A549 (cell line): ENCODE results near the gene SLC22A14. TPM values are rescaled to one million over a fixed set of nuclear protein-coding genes. Genes with fewer than 3 reads are reported as not detected.
A peak's percentile ranks its signal among the peaks of the same experiment; 100 is the strongest.

Experiments used
- ATAC-seq, 2 experiments: fragments of 200-7000 bp in 1 of 2; fragments of >200 bp in 1 of 2; cut with Nextera tagmentation in 1 of 2; cut with Tn5 transposase in 1 of 2; 3 replicates each; pipeline versions ENCODE4 v1.8.0 to v1.9.1; 2018 to 2020; ENCODE audit warnings: mild to moderate bottlenecking in 1 of 2, moderate library complexity in 1 of 2
- CTCF ChIA-PET: fragments of 300-600 bp; sonication (Branson Sonifier 250); formaldehyde crosslinking; extraction: SDS; loops from one replicate; lab custom pipeline; 2021; ENCODE audit warnings: antibody characterized with exemption, inconsistent platforms; lab: Yijun Ruan, JAX
- POLR2A ChIA-PET: fragments of 350-600 bp; formaldehyde crosslinking; extraction: SDS; loops from one replicate; lab custom pipeline; 2021; ENCODE audit warnings: antibody characterized with exemption, inconsistent platforms; lab: Yijun Ruan, JAX
- DNase-seq, 2 experiments: peaks; one replicate each; pipeline versions ENCODE4 v3.0.0 to v3.0.0-alpha.2; 2011 to 2016; ENCODE audit warnings: low read depth in 1 of 2, low spot score in 1 of 2
- FAIRE-seq: peaks from 2 replicates; lab custom pipeline; 2011; peaks lifted over from hg19 to GRCh38; lab: Jason Lieb, UNC
- H3K27ac ChIP-seq, 2 experiments: fragments of >200 bp; sonication (Bioruptor Twin); formaldehyde crosslinking; 3 replicates each; pipeline ENCODE4 v1.5.1; 2016 to 2017
- H3K4me1 ChIP-seq: fragments of >200 bp; sonication (Bioruptor Twin); formaldehyde crosslinking; 3 replicates; pipeline ENCODE4 v1.6.1; 2016
- H3K4me2 ChIP-seq: fragments of >200 bp; sonication (Bioruptor Twin); formaldehyde crosslinking; 3 replicates; pipeline ENCODE4 v1.6.1; 2016
- H3K4me3 ChIP-seq: fragments of >200 bp; sonication (Bioruptor Twin); formaldehyde crosslinking; 3 replicates; pipeline ENCODE4 v1.5.1; 2016
- H3K9me3 ChIP-seq: fragments of >200 bp; sonication (Bioruptor Twin); formaldehyde crosslinking; 3 replicates; pipeline ENCODE4 v1.6.1; 2016
- CEBPB ChIP-seq, 2 experiments: fragments of >200 bp in 1 of 2; sonication (Bioruptor Twin) in 1 of 2; formaldehyde crosslinking in 1 of 2; IDR thresholded peaks; 2 replicates each; pipeline ENCODE4 v1.6.1; 2012 to 2016
- CHD2 ChIP-seq: fragments of 150-350 bp; IDR thresholded peaks from 2 replicates; pipeline ENCODE4 v1.6.1; 2014; ENCODE audit warnings: low read length; ENCODE audit not compliant: partially characterized antibody
- CHD4 ChIP-seq: fragments of 200-600 bp; sonication (generic); IDR thresholded peaks from 2 replicates; pipeline ENCODE4 v1.6.1; 2016; ENCODE audit warnings: antibody characterized with exemption, mild to moderate bottlenecking, borderline replicate concordance
- EHMT2 ChIP-seq: fragments of 200-600 bp; sonication (generic); IDR thresholded peaks from 2 replicates; pipeline ENCODE4 v1.6.1; 2016; ENCODE audit warnings: antibody characterized with exemption, low read depth, mild to moderate bottlenecking, moderate library complexity
- FOSB ChIP-seq: fragments of 250-450 bp; sonication (Bioruptor Pico); IDR thresholded peaks from 2 replicates; pipeline ENCODE4 v1.5.0; 2020; ENCODE audit warnings: mild to moderate bottlenecking, moderate library complexity
- FOSL2 ChIP-seq, 2 experiments: fragments of 450-650 bp in 1 of 2; fragments of >200 bp in 1 of 2; sonication (Bioruptor Twin) in 1 of 2; formaldehyde crosslinking; IDR thresholded peaks; 2 replicates each; pipeline versions ENCODE4 v1.5.0 to v1.6.1; 2016 to 2020; ENCODE audit warnings: mild to moderate bottlenecking in 1 of 2, moderate library complexity in 1 of 2
- FOXS1 ChIP-seq: fragments of 250-450 bp; sonication (Bioruptor Pico); IDR thresholded peaks from 2 replicates; pipeline ENCODE4 v1.5.0; 2020; ENCODE audit warnings: mild to moderate bottlenecking, moderate library complexity
- GATA3 ChIP-seq: IDR thresholded peaks from 2 replicates; pipeline ENCODE4 v1.6.1; 2012; ENCODE audit warnings: borderline replicate concordance
- HDAC2 ChIP-seq: fragments of 200-600 bp; sonication (generic); IDR thresholded peaks from 2 replicates; pipeline ENCODE4 v1.6.1; 2016
- JUNB ChIP-seq: fragments of >200 bp; sonication (Bioruptor Twin); formaldehyde crosslinking; IDR thresholded peaks from 2 replicates; pipeline ENCODE4 v1.6.1; 2016
- KDM5A ChIP-seq: fragments of 200-600 bp; sonication (generic); IDR thresholded peaks from 2 replicates; pipeline ENCODE4 v1.6.1; 2016; ENCODE audit warnings: antibody characterized with exemption, mild to moderate bottlenecking
- NFE2L2 ChIP-seq: fragments of 150-350 bp; conservative IDR thresholded peaks from 2 replicates; pipeline ENCODE4 v1.6.1; 2014; ENCODE audit warnings: low read length
- NPAS2 ChIP-seq: fragments of 250-450 bp; sonication (Bioruptor Pico); IDR thresholded peaks from 2 replicates; pipeline ENCODE4 v1.8.0; 2022; ENCODE audit warnings: mild to moderate bottlenecking, moderate library complexity, borderline replicate concordance
- POLR2A ChIP-seq: IDR thresholded peaks from 2 replicates; pipeline ENCODE4 v1.6.1; 2012; ENCODE audit warnings: mild to moderate bottlenecking, low read length
- RAD21 ChIP-seq, 2 experiments: fragments of >200 bp in 1 of 2; sonication (Bioruptor Twin) in 1 of 2; formaldehyde crosslinking in 1 of 2; IDR thresholded peaks in 1 of 2; conservative IDR thresholded peaks in 1 of 2; 2 replicates in 1 of 2; 3 replicates in 1 of 2; pipeline ENCODE4 v1.6.1; 2012 to 2018; ENCODE audit warnings: inconsistent platforms in 1 of 2
- RNF2 ChIP-seq: fragments of 200-600 bp; sonication (generic); IDR thresholded peaks from 2 replicates; pipeline ENCODE4 v1.6.1; 2016; ENCODE audit warnings: low read depth, mild to moderate bottlenecking, antibody characterized with exemption, moderate library complexity, borderline replicate concordance
- SMC3 ChIP-seq: fragments of >200 bp; sonication (Bioruptor Twin); formaldehyde crosslinking; IDR thresholded peaks from 3 replicates; pipeline ENCODE4 v1.6.1; 2018; ENCODE audit warnings: inconsistent platforms
- TFCP2L1 ChIP-seq: fragments of 250-450 bp; sonication (Bioruptor Pico); IDR thresholded peaks from 2 replicates; pipeline ENCODE4 v1.5.0; 2021; ENCODE audit warnings: mild to moderate bottlenecking
- ZC3H11A ChIP-seq: fragments of 450-650 bp; IDR thresholded peaks from 2 replicates; pipeline ENCODE4 v1.6.1; 2014; ENCODE audit warnings: antibody characterized with exemption, mild to moderate bottlenecking
- ZFP36 ChIP-seq: fragments of 450-650 bp; IDR thresholded peaks from 2 replicates; pipeline ENCODE4 v1.6.1; 2014; ENCODE audit warnings: borderline replicate concordance; ENCODE audit not compliant: partially characterized antibody
- ZNF302 ChIP-seq: fragments of 250-450 bp; sonication (Bioruptor Pico); IDR thresholded peaks from 2 replicates; pipeline ENCODE4 v1.9.0; 2021; ENCODE audit warnings: inconsistent platforms, mild to moderate bottlenecking, moderate library complexity
- WGBS: methylation state at CpG from one replicate; pipeline ENCODE4 v1.1.6; 2017; ENCODE audit errors: missing lambda C conversion rate; 5-methylcytosine and 5-hydroxymethylcytosine counted together
- polyA plus RNA-seq, 4 experiments: library from polyadenylated mRNA; depleted of rRNA in 3 of 4; stranded (reverse); fragments of >200 nt; fragmentation: RNase III in 1 of 4; extraction: RNeasy Plus Mini Kit Qiagen cat#74134 plus additional on column Dnase treatment in 1 of 4; gene quantifications; 2 replicates in 3 of 4; 3 replicates in 1 of 4; pipeline ENCODE4 v1.2.3, GENCODE V29; 2011 to 2017
- TF ChIP-seq, protein P1 (sequence below): IDR thresholded peaks from 2 replicates; pipeline ENCODE4 v1.6.1; 2012; ENCODE audit warnings: low read depth, borderline replicate concordance
- TF ChIP-seq, protein P2 (sequence below): fragments of >200 bp; sonication (Bioruptor Twin); formaldehyde crosslinking; IDR thresholded peaks from 3 replicates; pipeline ENCODE4 v1.5.1; 2016
- TF ChIP-seq, protein P3 (sequence below): fragments of 450-650 bp; IDR thresholded peaks from 2 replicates; pipeline ENCODE4 v1.6.1; 2014; ENCODE audit warnings: antibody characterized with exemption
- TF ChIP-seq, protein P4 (sequence below): fragments of 150-350 bp; IDR thresholded peaks from 2 replicates; pipeline ENCODE4 v1.6.1; 2014; ENCODE audit warnings: low read depth, mild to moderate bottlenecking, low read length

The SLC22A14 gene
- polyA plus RNA-seq, 2 of the 4 experiments (the other 2 are of a cell fraction) = 0.04 TPM; not detected in 1

DNA sequence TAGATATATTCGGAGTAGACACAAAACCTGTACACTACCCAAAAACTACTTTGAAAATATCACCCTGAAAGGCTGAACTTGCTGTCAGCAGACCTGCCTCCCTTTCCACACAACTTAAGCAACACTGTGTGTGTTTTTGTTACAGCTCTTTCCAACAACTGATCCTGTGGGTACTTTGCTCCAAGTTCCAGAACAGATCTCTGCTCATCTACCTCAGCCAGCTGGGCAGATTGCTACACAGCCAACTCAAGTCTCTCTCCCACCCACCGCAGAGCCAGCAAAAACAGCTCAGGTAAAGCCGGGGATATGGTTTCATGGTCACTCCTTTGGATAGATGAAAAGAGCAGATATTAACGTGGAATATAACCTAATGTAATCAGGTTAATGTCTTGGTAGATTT is 36.2 kb upstream of the SLC22A14 start:
- Histone ChIP-seq H3K4me1 (peaks cover 19% of the 10 kb centered on the region), H3K27ac (no peak overlapping the region), H3K9me3 (no peaks in the 10 kb centered on the region), H3K4me2 (no peak overlapping the region), H3K4me3 (no peak overlapping the region)
- ChIA-PET CTCF (interaction anchor here (1.1 kb wide), 1 partner anchor 69 kb away, joined by 3 read pairs; no protein-coding TSS in a partner anchor), POLR2A (no interaction called here)
- FAIRE-seq = no peak
- no peak for ATAC-seq
- WGBS = 93% methylated on average over 4 of the region's 4 CpGs
- no peak for DNase-seq
- TF ChIP-seq FOXS1 (CRISPR knock-in tag) (no peak), KDM5A (no peak), NPAS2 (no peak), NFE2L2 (no peak), JUNB (no peak), FOSL2 (IDR thresholded peaks at IDR 0.05) (no peak), FOSL2 (CRISPR knock-in tag; IDR thresholded peaks at IDR 0.05) (no peak), GATA3 (no peak), HDAC2 (no peak), FOSB (no peak), CEBPB (IDR thresholded peaks at IDR 0.05) (no peak)
- TF ChIP-seq, protein P1, sequence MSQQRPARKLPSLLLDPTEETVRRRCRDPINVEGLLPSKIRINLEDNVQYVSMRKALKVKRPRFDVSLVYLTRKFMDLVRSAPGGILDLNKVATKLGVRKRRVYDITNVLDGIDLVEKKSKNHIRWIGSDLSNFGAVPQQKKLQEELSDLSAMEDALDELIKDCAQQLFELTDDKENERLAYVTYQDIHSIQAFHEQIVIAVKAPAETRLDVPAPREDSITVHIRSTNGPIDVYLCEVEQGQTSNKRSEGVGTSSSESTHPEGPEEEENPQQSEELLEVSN = no peak

DNA sequence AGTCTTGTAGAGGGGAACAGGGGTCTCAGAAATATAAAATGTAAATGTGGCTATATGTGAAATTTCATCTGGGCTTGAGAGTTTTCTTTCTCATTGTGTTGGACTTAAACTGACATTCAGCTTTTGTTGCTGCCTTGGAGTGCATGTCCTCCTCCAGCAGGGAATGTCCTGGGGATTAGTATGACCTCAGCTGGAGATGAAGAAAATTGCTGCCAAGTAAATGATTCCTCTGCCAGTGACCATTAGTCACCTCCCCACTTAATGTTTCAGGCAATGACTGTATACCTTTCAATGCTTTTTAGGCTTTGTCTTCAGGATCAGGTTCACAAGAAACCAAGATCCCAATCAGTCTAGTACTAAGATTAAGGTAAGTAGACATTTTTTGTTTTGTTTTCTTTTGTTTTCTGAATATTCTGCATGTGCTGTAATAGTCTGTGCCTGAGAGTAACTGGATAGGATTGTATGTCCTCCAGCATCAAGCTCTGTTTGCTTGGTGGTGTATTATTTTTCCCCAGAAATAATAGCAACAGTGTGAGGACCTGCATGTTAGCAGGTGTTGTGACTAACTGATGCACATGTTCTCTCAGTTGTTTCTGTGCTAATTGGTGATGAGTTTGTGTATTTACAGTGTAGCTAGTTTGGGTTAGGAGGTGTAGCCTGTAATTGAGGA is 34.6 kb upstream of the SLC22A14 start:
- Histone ChIP-seq H3K4me1 (peaks cover 19% of the 10 kb centered on the region), H3K9me3 (no peaks in the 10 kb centered on the region), H3K4me3 (no peak overlapping the region), H3K27ac (no peak overlapping the region), H3K4me2 (0 out of 3 replicates have a peak overlapping the region, but pooled peaks have one; percentile 17)
- ChIA-PET POLR2A (interaction anchor here (0.6 to 1.5 kb wide), 3 partner anchors 82 to 110 kb away, joined by 3 to 8 read pairs (median 6); partner anchors contain the start of genes ACAA1 and OXSR1), CTCF (interaction anchor here (0.6 to 2.5 kb wide), 18 partner anchors 10 to 392 kb away, joined by 3 to 12 read pairs (median 3); partner anchors contain the start of genes OXSR1 and XYLB)
- FAIRE-seq (peak; percentile 72), DNase-seq (peak; percentile 46 to 50), ATAC-seq (peak; percentile 97 to 98)
- TF ChIP-seq FOSL2 (IDR thresholded peaks at IDR 0.05) (no peak), FOSL2 (CRISPR knock-in tag; IDR thresholded peaks at IDR 0.05) (peak; percentile 47; the same call in 1 of the 2 replicates), RNF2 (no peak), RAD21 (conservative IDR thresholded peaks at IDR 0.05 in 1 of 2, IDR thresholded peaks at IDR 0.05 in 1 of 2) (peak; percentile 37 to 48; a peak in 4 of 5 replicates), SMC3 (peak; percentile 41; the same call in 2 of the 3 replicates)
- TF ChIP-seq, protein P2, sequence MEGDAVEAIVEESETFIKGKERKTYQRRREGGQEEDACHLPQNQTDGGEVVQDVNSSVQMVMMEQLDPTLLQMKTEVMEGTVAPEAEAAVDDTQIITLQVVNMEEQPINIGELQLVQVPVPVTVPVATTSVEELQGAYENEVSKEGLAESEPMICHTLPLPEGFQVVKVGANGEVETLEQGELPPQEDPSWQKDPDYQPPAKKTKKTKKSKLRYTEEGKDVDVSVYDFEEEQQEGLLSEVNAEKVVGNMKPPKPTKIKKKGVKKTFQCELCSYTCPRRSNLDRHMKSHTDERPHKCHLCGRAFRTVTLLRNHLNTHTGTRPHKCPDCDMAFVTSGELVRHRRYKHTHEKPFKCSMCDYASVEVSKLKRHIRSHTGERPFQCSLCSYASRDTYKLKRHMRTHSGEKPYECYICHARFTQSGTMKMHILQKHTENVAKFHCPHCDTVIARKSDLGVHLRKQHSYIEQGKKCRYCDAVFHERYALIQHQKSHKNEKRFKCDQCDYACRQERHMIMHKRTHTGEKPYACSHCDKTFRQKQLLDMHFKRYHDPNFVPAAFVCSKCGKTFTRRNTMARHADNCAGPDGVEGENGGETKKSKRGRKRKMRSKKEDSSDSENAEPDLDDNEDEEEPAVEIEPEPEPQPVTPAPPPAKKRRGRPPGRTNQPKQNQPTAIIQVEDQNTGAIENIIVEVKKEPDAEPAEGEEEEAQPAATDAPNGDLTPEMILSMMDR = peak; percentile 38; the same call in 2 of the 3 replicates

DNA sequence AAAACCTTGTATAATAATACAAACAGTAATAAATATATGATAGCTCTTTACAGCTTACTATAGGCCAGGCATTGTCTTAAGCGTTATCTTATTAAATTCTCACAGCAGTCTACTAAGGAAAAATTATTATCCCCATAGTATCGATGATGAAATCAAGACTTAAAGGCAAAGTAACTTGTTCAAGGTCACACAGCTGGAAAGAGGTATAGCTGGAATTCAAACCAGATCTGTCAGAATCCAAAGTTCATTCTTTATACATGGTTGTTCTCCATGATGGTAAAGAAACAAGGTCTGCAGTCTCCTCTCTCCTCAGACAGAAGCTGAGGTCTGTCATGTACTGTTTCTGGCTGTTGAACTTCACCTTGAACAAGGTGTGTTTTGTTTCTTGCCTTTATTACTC is 31.9 kb upstream of the SLC22A14 start:
- WGBS = 91% methylated on average over 2 of the region's 2 CpGs
- ChIA-PET CTCF (interaction anchor here (0.5 to 1.3 kb wide), 2 partner anchors 78 to 230 kb away, joined by 3 to 4 read pairs; no protein-coding TSS in a partner anchor), POLR2A (no interaction called here)
- H3K4me2 ChIP-seq = no peak overlapping the region
- TF ChIP-seq EHMT2 (no peak), ZFP36 (no peak)
- FAIRE-seq (no peak), ATAC-seq (no peak), DNase-seq (no peak)
- H3K27ac ChIP-seq = no peak overlapping the region
- no peak overlapping the region for H3K4me3 ChIP-seq
- H3K4me1 ChIP-seq = peaks cover 19% of the 10 kb centered on the region
- no peaks in the 10 kb centered on the region for H3K9me3 ChIP-seq

DNA sequence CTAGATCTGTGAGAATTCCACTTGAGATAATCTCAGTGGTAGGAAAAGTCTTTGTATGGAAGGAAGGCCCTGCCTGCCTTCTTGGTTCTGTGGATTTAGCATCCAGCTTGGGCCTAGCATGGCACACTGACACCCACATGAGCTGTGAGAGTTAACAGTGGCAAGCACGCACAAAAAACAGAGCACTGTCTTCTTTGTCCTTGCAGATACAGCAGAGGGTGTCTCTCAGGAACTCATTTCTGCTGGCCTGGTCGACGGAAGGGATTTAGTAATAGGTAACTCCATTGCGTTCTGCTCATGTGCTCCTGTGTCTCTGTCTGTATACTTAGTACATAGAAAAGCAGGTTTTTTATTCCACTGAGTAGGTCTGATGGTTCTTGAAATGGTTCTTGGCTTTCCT is 30.9 kb upstream of the SLC22A14 start:
- CTCF ChIA-PET = no interaction called here
- TF ChIP-seq, protein P3, sequence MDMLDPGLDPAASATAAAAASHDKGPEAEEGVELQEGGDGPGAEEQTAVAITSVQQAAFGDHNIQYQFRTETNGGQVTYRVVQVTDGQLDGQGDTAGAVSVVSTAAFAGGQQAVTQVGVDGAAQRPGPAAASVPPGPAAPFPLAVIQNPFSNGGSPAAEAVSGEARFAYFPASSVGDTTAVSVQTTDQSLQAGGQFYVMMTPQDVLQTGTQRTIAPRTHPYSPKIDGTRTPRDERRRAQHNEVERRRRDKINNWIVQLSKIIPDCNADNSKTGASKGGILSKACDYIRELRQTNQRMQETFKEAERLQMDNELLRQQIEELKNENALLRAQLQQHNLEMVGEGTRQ = no peak
- TF ChIP-seq ZC3H11A (no peak), POLR2A (no peak), CHD4 (no peak), TFCP2L1 (CRISPR knock-in tag) (no peak), ZNF302 (CRISPR knock-in tag) (no peak), ZFP36 (no peak), CHD2 (no peak), FOXS1 (CRISPR knock-in tag) (no peak)
- TF ChIP-seq, protein P4, sequence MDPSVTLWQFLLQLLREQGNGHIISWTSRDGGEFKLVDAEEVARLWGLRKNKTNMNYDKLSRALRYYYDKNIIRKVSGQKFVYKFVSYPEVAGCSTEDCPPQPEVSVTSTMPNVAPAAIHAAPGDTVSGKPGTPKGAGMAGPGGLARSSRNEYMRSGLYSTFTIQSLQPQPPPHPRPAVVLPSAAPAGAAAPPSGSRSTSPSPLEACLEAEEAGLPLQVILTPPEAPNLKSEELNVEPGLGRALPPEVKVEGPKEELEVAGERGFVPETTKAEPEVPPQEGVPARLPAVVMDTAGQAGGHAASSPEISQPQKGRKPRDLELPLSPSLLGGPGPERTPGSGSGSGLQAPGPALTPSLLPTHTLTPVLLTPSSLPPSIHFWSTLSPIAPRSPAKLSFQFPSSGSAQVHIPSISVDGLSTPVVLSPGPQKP = no peak
- TF ChIP-seq, protein P1 = no peak

More for the DNA sequence above, 30.9 kb upstream of the SLC22A14 start:
- no peak overlapping the region for H3K4me3 ChIP-seq
- WGBS = 85% methylated on average over 4 of the region's 4 CpGs
- H3K9me3 ChIP-seq = no peaks in the 10 kb centered on the region
- H3K27ac ChIP-seq = no peak overlapping the region
- DNase-seq (no peak), ATAC-seq (no peak), FAIRE-seq (no peak)
- peaks cover 19% of the 10 kb centered on the region for H3K4me1 ChIP-seq
- no peak overlapping the region for H3K4me2 ChIP-seq
- POLR2A ChIA-PET = no interaction called here
